ENCODE results near the gene SPOCK2.
"Not testable (repeated sequence)": the region's sequence is repeated elsewhere in the genome, so short reads cannot be mapped to it uniquely, and the experiment has no call there.

Gene SPOCK2

GRCh38 chr10:72108830-72109635 lies 20.7 kb upstream of the SPOCK2 start:
- no peak for DNase-seq (ENCODE audit: low read depth, low spot score)
- TF ChIP-seq CTCF (IDR thresholded peaks at IDR 0.05; ENCODE audit: low read depth, low read length): no peak
- no peak overlapping the region for H3K4me3 ChIP-seq (ENCODE audit: low read depth, low read length)
- in situ Hi-C loops (cut with HindIII; ENCODE audit: low sequenced_read_pairs): no loop called here

GRCh38 chr10:72108004-72108370 lies 19.6 kb upstream of the SPOCK2 start:
- DNase-seq (ENCODE audit: low read depth, low spot score); H3K4me3 ChIP-seq (ENCODE audit: low read depth, low read length): not testable (repeated sequence)

GRCh38 chr10:72107325-72108003 lies 19.1 kb upstream of the SPOCK2 start:
- in situ Hi-C loops (cut with HindIII; ENCODE audit: low sequenced_read_pairs): no loop called here
- H3K4me3 ChIP-seq (ENCODE audit: low read depth, low read length): no peak overlapping the region
- DNase-seq (ENCODE audit: low read depth, low spot score): no peak
- no peak for TF ChIP-seq CTCF (IDR thresholded peaks at IDR 0.05; ENCODE audit: low read depth, low read length)

More at GRCh38 chr10:72108004-72108370, 19.6 kb upstream of the SPOCK2 start:
- in situ Hi-C loops (cut with HindIII; ENCODE audit: low sequenced_read_pairs): not testable (repeated sequence)

- no peak for DNase-seq (ENCODE audit: low read depth, low spot score)
- in situ Hi-C loops (cut with HindIII; ENCODE audit: low sequenced_read_pairs): no loop called here
- TF ChIP-seq CTCF (IDR thresholded peaks at IDR 0.05; ENCODE audit: low read depth, low read length): no peak
- H3K4me3 ChIP-seq (ENCODE audit: low read depth, low read length): no peak overlapping the region
Observed at GRCh38 chr10:72106896-72107295, 18.5 kb upstream of the SPOCK2 start.

GRCh38 chr10:72106154-72106849 lies 18.0 kb upstream of the SPOCK2 start:
- in situ Hi-C loops (cut with HindIII; ENCODE audit: low sequenced_read_pairs): no loop called here
- no peak for TF ChIP-seq CTCF (IDR thresholded peaks at IDR 0.05; ENCODE audit: low read depth, low read length)
- no peak overlapping the region for H3K4me3 ChIP-seq (ENCODE audit: low read depth, low read length)
- DNase-seq (ENCODE audit: low read depth, low spot score): no peak

- DNase-seq (ENCODE audit: low read depth, low spot score): no peak
- in situ Hi-C loops (cut with HindIII; ENCODE audit: low sequenced_read_pairs): no loop called here
- H3K4me3 ChIP-seq (ENCODE audit: low read depth, low read length): no peak overlapping the region
- TF ChIP-seq CTCF (IDR thresholded peaks at IDR 0.05; ENCODE audit: low read depth, low read length): no peak
Observed at GRCh38 chr10:72105710-72106109, 17.4 kb upstream of the SPOCK2 start.

- no peak overlapping the region for H3K4me3 ChIP-seq (ENCODE audit: low read depth, low read length)
- TF ChIP-seq CTCF (IDR thresholded peaks at IDR 0.05; ENCODE audit: low read depth, low read length): no peak
- no peak for DNase-seq (ENCODE audit: low read depth, low spot score)
- in situ Hi-C loops (cut with HindIII; ENCODE audit: low sequenced_read_pairs): no loop called here
Observed at GRCh38 chr10:72105098-72105475, 16.7 kb upstream of the SPOCK2 start.
